GOT3 (cell line): ENCODE data around the gene NEGR1.

Source experiments
- DNase-seq: peaks from one replicate; lab custom pipeline; 2025; ENCODE audit warnings: mixed read lengths; lab: John Stamatoyannopoulos, UW

The NEGR1 gene

DNA sequence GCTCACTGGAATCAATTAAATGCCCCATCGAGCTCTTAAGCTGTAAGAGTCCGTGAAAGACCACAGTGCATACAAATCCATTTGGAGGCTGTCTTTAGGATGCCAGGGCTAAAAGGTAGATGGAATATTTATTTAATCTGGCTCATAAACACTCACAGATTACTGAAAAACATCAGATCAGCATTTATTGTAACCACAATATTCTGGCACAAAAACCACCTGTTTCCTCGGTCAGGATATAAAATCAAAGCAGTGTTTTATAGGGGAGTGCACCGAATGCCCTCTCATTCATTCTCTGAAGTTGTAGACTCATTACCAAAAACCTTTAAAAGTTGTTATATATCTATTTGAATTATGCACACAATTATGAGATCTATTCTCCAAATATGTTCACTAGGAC is 500.9 kb downstream of the NEGR1 start:
- DNase-seq, result no peak

DNA sequence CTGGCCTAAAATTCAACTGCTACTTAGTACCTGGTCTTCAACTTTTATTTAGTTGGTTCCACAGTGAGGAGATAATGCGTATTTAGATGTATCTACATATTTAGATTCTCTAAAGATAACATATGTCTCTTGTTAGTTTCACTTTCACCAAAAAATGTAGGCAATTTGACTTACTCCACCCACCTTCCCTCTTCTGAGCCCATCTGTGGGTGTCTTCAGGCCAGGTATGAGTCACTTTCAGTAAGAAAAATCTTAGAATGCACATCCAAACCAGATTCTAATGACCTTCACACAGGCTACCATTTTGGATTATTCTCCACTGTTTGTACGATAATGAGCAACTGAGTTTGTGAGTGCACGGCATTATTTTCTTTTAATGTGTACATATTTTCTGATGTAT is 501.7 kb downstream of the NEGR1 start:
- DNase-seq, result no peak

DNA sequence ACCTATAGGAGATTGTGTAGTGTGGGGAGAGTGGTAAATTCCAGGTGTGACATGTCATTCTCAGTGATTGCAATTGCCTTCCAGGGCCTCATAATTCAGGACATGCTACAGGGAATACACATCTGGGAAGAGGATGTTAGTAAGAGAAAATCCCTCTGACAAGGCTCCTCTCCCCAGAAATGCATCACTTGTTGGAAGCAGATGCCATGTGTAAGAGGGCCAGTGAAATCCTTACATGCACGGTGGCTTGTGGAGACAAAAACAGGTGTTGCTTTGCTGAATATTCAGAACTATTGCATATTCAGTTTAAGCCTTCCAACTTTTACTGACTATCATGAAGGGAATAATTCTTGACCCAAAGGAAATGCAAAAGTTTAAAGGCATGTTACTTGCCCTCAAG is 503.4 kb downstream of the NEGR1 start:
- DNase-seq, result no peak

GRCh38 chr1:71777094-71777493 is 505.2 kb downstream of the NEGR1 start:
- DNase-seq, result no peak

- no peak for DNase-seq
These were observed 507.6 kb downstream of the NEGR1 start for GRCh38 chr1:71774705-71775104.

- DNase-seq, result no peak
These were observed 512.2 kb downstream of the NEGR1 start for GRCh38 chr1:71770121-71770520.

DNA sequence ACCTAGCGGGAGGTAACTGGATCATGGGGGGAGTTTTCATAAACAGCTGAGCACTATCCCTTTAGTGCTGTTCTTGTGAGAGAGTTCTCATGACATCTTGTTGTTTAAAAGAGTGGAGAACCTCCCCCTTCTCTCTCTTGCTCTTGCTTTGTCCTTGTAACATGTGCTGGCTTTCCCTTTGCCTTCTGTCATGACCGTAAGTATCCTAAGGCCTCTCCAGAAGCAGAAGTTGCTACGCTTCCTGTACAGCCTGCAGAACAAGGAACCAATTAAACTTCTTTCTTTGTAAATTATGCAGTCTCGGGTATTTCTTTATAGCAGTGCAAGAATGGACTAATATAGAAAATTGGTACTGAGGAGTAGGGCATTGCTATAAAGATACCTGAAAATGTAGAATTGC is 515.6 kb downstream of the NEGR1 start:
- DNase-seq, result no peak

- no peak for DNase-seq
These were observed 519.7 kb downstream of the NEGR1 start for GRCh38 chr1:71762514-71763255.

- DNase-seq, result no peak
These were observed 526.9 kb downstream of the NEGR1 start for GRCh38 chr1:71755441-71755840.

GRCh38 chr1:71753746-71754145 is 528.6 kb downstream of the NEGR1 start:
- DNase-seq, result no peak

GRCh38 chr1:71745326-71745725 is 537.0 kb downstream of the NEGR1 start:
- DNase-seq, result no peak

DNA sequence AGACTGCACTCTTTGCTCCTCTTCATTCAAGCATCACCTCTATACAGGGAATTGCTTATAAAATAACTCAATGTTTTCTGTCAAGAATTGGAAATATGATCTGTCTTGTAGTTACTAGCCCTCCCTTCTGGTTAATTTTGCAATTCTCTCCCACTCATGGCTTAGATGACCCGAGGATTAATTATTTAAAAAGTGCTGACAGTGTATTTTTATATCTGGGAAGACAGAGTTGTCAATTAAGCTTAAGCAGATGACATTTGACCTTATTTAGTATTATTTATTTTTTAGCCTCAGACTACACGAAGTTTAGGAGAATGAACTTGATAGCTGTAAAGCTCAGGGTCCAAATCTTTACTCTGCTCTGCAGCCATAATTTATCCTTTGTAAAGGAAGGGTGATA is 538.5 kb downstream of the NEGR1 start:
- no peak for DNase-seq

DNA sequence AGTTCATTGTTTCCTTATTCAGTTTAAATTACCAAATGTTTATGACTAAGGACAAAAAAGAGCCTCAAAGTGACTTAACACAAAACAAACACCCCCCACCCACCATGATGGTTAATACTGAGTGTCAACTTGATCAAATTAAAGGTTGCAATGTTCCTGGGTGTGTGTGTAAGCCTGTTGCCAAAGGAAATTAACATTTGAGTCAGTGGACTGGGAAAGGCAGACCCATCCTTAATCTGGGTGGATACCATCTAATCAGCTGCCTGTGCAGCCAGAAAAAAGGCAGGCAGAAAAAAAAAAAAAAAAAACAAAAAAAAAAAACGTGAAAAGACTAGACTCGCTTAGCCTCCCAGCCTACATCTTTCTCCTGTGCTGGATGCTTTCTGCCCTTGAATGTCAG is 543.4 kb downstream of the NEGR1 start:
- DNase-seq, result no peak

DNA sequence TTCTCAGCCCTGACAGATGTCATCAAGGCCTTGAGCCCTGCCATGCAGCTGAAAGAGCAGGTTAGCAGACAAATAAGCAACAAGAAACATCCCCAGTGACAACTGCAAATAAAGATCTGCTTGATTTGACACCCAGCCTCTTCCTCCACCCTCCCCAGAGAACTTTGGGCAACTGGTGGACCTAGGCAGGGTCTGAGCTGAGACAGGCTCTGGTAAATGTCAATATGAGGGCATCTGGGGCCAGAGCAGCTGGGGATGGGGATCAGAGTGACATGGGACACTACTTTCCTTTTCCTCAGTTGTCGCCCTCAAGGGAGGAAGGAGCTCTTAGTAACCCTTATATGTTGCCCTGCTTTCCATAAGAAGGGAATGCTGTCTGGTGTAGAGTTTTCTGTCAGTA is 544.1 kb downstream of the NEGR1 start:
- DNase-seq, result no peak

DNA sequence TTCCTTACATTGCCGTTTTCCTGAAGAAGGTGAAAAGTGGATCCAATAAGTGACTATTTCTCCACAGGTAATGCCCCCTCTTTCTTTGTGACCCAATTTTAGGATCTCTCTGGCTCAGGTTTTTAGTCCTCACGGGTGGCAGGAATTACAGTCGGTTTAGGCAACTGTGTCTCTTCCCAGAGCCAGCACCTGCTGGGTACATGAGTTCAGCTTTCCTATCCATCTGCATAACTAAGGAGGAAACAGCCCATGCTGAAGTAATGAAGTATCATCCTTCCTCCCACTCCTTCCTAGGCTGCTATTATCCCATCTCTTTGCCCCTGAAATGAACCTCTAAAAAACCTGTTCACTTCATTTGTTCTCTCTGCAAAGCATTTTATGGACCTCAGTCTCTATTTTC is 544.6 kb downstream of the NEGR1 start:
- no peak for DNase-seq

DNA sequence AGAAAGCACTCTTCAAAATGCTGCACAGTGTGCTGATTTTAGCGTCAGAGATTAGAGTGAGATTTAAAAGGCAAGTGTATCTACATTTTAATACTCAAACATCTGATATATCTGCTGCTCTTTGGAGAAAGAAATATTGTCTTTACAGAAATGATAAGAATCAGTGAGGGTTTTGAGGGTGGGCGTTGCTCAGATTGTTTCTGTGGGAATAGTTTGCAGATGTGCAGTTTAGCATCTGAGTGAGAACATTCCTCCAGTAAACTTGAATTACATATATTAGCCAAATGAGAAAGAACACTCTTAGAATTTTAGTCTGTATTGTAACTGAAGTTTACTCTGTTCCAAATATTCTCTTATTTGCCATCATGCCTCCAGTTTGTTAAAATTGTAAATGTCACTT is 549.2 kb downstream of the NEGR1 start:
- DNase-seq, result no peak

DNA sequence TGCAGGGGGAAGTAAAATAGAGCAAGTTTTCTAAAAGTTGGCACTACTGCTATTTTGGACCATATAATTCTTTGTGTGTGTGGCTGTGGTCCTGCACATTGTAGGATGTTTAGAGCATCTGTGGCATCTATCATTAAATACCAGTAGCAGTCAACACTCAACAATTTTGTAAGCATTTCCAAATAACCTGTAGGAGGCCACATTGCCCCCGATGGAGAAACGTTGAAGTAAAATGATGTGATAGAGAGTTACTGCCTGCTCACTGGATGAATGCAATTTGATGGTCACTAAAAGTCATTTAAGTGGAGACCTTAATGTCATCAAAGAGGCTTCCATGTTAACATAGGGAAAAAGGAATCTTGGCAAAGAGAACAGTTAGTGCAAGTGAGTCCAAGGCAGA is 560.8 kb downstream of the NEGR1 start:
- no peak for DNase-seq

GRCh38 chr1:71719330-71719729 is 563.0 kb downstream of the NEGR1 start:
- DNase-seq, result no peak

DNA sequence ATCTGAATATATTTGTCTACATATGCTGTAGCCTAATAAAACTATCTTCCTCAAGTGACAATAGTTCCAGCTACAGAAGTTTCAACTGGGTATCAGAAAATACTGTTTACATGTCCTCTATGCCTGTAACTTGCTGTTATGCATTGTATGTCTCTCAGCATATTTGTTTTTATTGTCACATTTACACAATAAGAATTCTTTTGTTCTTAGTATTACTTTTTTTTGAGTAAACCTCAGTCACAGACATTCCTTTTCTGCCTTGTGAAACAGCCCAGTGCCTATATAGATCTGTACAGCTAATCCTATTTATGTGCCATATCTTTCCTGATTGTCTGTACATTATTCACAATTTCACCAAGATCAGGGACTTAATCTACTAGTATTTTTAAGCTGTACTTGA is 565.2 kb downstream of the NEGR1 start:
- DNase-seq, result no peak

DNA sequence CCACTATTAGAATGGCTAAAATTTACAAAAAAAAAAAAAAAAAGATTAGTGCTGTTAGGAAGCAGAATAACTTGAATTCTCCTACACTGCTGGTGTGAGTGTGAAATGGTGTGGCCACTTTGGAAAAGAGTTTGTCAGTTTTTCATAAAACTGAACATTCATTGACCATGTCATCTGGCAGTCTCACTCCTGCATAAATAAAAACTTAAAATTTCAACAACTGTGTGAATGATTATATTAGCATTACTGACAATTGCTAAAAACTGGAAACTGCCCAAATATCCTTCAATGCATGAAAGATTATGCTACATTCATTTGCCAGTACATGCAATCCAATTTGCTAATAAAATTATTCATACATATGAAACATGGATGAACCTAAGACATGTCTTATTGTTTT is 570.9 kb downstream of the NEGR1 start:
- DNase-seq, result no peak

DNA sequence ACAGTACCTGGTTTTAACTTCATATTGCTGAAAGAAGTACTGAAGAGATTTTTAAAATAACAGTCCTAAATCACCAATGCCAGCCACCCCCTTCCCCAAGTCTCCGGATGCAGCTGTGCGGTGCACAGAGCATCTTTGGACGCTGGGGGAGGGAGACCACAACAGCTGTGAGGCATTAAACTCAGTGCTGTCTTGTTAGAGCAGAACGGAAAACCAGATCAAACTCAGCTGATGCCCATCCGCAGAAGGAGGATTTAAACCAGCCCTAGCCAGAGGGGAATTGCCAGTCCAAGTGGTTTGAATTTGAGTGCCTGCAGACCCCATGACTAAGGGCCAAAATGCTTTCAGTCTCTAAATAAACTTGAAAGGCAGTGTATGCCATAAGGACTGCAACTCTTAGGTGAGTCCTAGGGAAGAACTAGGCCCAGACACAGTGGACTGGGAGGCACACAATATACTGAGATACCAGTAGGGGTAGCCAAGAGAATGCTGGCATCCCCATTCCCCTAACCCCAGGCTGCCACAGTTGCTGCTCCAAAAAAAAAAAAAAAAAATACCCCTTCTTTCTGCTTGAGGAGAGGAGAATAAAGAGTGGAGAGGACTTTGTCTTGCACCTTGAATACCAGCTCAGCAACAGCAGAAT is 576.2 kb downstream of the NEGR1 start:
- DNase-seq, result no peak

- no peak for DNase-seq
These were observed 584.2 kb downstream of the NEGR1 start for GRCh38 chr1:71698186-71698585.

- no peak for DNase-seq
These were observed 586.5 kb downstream of the NEGR1 start for GRCh38 chr1:71695821-71696220.

DNA sequence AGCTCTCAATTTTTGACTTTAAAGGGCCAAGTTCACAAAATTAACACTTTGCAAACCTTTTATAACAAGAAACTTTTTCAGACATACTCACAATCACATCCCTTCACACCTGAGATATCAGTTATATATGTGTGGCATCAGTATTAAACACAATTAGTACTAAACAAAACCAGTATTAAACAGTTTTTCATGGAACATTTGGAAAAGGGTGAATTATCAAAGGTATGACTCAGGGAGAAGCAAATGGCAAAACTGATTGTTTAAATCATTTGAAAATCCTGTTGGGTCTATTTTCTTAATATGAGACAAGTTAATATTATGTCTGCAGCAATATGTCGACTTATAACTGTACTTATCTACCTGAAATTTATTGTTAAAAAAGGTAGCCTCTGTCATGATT is 587.3 kb downstream of the NEGR1 start:
- no peak for DNase-seq
